GM19043 (cell line): ENCODE results near the gene RBCK1.

Source experiments
- ATAC-seq: cut with Tn5 transposase; IDR thresholded peaks from one replicate; pipeline ENCODE4 v1.9.1; 2021; ENCODE audit warnings: low read depth; ENCODE audit not compliant: unreplicated experiment

RBCK1 gene

DNA sequence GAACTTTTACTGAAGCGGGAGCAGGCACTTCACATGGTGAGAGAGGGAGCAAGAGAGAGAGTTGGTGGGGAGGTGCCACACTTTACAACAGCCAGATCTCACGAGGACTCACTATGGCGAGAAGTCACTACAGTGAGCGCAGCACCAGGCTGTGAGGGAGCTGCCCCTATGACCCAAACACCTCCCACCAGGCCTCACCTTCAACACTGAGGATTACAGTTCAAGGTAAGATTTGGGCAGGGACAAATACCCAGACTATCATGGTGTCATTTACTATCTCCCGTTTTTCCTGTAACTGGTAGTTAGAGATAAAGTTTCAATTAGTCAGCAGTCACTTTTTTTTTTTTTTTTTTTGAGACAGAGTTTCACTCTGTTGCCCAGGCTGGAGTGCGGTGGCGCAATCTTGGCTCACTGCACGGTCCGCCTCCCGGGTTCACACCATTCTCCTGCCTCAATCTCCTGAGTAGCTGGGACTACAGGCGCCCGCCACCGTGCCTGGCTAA is 7.8 kb downstream of the RBCK1 start:
- ATAC-seq, result no peak

DNA sequence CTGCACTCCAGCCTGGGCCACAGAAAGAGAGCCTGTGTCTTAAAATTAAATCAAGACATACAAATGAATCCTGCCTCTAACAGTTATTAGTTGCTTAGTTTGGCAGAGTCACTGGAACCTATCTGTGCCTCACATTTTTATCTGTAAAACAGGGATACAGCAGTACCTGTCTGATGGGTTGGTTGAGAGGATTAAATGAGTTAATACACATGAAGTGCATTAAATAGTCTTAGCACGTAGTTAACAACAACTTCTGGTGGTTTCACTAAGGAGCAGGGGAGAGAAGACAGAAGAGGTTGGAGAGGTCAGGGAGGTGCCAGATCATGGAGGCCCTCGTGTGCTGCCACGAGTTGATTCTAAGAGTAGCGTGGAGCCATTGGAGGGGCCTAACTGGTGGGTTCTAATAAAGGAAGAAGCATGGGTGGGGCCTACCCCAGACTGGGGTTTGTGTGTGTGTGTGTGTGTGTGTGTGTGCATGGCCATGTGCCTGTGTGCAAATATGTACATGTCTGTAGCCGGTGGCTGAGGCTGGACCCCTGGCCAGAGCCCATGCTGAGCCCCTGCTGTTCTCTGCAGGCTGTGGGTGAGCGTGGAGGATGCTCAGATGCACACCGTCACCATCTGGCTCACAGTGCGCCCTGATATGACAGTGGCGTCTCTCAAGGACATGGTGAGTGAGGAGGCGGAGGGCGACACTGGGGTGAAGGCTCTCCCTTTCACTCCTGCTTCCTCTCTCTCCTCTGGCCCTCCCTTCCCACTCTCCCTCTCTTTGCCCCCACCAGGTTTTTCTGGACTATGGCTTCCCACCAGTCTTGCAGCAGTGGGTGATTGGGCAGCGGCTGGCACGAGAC is 9.1 kb downstream of the RBCK1 start:
- no peak for ATAC-seq

DNA sequence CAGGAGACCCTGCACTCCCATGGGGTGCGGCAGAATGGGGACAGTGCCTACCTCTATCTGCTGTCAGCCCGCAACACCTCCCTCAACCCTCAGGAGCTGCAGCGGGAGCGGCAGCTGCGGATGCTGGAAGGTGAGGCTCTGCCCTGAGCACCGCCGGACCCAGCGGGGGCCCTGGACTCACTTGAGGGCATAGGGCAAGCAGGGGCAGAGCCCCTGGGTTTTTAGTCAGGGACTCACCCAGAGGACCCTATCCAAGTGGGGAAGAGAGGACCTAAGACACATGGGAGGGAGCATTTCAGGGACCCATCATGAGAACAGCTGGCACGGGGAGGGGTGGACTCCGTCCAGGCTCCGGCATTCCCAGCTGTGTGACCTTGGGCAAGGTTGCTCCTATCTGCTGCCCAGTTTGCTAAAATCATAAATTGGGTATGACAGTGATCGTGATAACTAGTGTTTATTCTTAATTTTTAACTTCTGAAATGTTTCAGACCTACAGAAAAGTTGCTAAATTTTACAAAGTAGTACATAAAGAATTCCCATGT is 9.8 kb downstream of the RBCK1 start:
- ATAC-seq, result no peak

DNA sequence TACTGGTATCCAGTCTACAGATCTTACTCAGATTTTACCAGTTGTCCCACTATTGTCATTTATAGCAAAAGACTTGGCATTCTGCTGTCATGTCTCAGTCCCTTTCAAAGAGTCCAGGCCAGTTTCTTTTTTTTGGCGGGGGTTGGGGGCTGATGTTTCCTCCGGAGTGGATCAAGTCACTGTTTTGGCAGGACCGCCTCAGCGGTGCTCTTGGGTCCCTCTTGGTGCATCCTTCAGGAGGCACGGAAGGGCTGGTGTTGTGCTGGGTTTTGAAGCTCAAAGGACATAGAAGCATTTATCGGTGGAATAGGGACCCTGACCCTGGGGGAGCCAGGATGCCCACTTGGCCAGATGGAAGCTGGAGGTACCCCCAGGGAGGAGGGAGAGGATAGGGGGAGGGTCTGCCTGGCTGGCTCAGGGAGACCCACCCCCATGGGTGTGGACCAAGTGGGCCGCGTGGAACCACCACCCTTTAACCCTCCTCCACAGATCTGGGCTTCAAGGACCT is 10.8 kb downstream of the RBCK1 start:
- no peak for ATAC-seq

DNA sequence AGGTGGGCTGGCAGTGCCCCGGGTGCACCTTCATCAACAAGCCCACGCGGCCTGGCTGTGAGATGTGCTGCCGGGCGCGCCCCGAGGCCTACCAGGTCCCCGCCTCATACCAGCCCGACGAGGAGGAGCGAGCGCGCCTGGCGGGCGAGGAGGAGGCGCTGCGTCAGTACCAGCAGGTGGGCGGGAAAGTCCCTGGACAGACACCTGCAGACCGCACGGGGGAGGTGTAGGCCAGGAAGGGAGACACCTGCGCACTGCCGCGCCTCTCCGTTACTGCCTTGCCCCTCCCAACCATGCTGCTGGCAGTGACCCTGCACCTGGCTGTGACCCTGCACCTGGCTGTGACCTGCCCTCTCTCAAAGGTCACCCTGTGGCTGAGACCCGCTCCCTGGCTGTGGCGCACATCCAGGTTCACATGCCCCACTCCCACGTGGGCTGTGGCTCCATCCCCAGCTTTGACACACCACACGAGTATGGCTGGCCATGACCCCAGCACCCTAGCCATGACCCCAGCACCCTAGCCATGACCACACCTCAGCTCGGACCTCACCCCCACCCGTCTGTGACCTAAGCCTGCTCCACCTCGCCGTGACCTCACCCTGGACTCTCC is 11.6 kb downstream of the RBCK1 start:
- no peak for ATAC-seq

DNA sequence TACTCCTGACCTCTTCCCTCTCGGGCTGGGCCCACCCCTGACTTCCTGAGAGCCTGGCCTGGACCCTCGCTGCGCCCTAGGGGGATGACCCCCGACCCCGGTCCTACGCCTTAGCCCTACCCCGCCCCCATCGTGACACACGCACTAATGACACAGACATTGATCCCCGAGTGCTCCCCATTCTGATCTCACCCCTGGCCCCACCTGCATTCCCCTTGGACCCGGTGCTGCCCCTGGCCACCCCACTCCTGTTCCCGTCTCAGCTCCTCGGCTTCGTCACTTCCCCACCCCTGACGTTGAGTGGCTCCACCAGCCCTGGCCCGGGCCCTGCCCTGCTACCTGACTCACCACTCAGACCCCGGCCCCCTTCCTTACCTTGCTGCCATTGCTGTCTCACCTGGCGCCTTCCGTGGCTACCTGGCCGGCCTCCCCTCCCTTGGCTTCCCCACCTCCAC is 12.1 kb downstream of the RBCK1 start:
- no peak for ATAC-seq

DNA sequence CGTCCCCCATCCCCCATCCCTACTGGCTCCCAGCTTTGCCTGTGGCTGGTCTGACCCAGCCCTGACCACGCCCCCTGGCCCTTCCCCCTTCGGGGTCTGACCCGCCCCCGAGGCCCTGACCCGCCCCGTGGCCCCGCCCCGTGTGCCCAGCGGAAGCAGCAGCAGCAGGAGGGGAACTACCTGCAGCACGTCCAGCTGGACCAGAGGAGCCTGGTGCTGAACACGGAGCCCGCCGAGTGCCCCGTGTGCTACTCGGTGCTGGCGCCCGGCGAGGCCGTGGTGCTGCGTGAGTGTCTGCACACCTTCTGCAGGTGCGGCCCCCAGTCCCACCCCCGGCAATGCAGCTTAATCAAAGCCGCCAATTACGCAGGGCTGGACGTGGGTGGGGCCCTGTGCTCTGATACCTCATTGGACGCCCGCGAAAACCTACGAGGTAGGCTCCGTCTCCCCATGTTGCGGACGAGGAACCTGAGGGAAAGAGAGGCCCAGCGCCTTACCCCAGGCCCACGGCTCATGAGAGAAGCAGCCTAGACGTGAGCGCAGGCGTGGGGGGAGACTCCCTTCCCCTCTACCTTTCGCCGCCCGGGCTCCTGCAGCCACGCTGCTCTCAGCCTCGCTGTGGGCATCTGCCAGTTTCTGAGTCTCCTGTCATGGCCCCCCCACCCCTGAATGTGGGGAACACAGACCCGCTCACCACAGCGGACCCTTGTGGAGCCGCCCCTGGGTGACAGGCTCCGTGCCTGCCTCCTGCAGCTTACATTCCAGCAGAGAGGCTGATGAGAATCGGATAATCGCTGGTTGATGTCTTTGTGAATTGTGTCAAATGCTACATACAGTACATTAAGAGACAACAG is 12.8 kb downstream of the RBCK1 start:
- ATAC-seq, result no peak

DNA sequence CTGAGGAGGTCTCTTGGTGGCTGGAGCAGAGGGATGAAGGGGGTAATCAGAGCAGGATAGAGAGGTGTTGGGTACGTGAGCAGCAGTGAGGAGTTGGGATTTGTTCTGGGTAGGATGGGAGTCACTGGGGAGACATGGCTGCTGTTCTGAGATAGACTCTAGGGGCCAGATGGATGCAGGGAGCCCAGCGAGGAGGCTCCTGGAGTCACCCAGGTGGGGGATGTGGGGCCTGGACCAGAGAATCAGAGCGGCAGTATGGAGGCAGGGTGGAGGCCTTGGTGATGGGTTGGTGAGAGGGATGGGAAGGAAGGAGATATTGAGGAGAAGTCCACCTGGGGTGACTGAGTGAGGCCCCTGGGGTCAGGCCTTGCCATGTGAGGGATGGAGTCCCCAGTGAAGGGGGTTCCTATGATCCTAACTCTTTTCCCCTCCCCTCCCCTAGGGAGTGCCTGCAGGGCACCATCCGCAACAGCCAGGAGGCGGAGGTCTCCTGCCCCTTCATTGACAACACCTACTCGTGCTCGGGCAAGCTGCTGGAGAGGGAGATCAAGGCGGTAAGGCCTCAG is 13.7 kb downstream of the RBCK1 start:
- ATAC-seq, result no peak

DNA sequence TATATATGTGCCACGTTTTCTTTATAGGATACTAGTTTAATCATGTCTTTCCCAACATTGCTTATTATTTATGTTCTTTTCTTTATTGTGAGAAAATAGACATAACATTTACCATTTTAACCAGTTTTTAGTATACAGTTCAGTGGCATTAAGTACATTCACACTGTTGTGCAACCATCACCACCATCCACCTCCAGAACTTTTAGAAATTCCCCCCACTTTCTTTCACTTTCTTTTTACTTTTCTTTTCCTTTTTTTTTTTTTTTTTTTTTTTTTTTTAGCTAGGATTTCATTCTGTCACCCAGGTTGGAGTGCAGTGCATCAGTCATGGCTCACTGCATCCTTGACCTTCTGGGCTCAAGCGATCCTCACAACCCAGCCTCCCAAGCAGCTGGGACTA is 18.5 kb downstream of the RBCK1 start:
- no peak for ATAC-seq

DNA sequence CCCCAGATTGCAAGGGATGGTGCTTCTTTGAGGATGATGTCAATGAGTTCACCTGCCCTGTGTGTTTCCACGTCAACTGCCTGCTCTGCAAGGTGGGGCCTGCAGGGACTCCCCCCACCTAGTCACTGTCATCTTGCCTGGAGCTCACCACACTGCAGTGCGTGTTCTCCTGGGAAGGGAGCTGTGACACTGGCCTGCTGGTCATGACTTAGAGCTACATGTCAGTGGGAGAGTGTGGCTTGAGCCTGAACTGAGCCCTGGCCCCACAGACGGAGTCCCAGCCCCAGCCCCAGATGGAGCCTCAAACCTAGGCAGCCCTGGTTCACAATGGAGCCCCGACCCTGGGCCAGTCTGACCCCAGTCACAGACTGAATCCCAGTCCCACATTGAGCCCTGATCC is 19.3 kb downstream of the RBCK1 start:
- no peak for ATAC-seq

DNA sequence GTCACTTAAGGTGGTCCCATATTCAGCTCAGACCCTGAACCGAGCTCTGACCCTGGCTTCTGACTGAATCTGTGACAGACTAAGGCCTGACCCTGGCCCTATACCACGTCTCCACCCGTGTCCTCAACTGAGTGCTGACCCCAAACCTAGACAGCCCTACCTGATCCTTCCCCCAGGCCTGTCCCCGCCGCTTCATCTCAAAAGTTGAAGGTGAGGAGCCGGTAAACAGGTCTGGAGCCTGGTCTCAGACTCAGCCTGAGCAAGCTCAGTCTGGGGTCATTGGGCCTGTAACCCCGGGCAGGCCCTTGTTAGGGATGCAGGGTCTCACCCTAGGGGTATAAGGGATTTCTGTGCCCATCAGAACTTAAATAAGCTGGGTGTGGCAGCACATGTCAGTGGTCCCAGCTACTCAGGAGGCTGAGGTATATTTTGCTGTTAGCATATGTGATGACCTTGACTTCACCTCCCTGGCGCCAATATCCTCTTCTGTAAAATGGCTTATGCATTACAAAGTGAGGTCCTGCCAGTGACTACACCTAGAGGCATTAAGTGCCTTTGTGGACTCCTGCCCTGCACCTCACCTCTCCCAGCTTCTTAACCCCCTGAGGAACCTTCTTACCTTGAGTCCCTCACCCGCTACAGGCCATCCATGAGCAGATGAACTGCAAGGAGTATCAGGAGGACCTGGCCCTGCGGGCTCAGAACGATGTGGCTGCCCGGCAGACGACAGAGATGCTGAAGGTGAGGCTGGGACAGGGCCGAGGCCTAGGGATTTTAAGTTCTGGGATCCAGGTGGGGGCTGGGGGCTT is 20.0 kb downstream of the RBCK1 start:
- ATAC-seq, result no peak

DNA sequence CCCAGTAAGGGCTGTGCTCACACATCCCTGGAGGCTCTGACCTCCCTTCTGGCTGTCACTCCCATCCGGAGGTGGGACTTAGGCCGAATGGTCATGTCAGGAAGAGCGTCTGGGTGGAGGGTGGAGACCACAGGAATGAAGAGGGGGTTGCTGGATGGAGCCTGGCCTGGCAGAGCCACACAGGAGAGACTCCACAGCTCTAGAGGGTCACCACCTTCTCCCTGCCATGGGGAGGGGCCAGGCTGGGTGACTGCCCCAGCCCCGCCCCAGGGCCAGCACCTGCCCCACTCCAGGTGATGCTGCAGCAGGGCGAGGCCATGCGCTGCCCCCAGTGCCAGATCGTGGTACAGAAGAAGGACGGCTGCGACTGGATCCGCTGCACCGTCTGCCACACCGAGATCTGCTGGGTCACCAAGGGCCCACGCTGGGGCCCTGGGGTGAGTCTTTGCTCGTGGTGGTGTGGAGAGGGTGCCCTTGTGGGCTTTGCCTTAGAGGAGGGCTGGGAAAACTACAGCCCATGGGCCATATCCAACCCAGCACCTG is 20.6 kb downstream of the RBCK1 start:
- no peak for ATAC-seq

DNA sequence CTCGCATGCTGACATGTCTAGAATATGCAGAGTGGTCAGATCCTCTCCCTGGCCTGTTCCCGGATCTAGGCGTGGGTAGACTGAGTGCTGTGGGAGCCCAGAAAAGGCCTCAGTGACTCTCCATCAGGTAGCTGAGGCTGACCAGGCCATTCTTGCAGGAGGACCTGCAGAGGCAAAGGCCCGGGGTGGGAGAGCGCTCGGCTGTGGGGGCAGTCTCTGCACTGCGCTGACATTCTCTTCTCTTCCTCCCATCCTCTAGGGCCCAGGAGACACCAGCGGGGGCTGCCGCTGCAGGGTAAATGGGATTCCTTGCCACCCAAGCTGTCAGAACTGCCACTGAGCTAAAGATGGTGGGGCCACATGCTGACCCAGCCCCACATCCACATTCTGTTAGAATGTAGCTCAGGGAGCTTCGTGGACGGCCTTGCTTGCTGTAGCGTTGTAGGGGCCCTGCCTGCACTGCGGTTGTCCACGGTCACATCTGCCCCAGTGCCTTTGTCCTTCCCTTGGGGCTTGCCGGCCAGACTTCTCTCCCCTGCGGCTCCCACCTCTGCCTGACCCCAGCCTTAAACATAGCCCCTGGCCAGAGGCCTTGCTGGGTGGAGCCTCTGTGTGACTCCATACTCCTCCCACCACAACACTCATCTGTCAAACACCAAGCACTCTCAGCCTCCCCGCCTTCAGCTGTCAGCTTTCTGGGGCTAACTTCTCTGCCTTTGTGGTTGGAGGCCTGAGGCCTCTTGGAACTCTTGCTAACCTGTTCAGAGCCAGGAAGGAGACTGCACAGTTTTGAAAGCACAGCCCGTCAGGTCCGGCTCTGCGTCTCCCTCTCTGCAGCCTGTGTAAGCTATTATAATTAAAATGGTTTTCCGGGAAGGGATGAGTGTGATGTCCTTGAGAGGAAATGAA is 22.2 kb downstream of the RBCK1 start:
- no peak for ATAC-seq

DNA sequence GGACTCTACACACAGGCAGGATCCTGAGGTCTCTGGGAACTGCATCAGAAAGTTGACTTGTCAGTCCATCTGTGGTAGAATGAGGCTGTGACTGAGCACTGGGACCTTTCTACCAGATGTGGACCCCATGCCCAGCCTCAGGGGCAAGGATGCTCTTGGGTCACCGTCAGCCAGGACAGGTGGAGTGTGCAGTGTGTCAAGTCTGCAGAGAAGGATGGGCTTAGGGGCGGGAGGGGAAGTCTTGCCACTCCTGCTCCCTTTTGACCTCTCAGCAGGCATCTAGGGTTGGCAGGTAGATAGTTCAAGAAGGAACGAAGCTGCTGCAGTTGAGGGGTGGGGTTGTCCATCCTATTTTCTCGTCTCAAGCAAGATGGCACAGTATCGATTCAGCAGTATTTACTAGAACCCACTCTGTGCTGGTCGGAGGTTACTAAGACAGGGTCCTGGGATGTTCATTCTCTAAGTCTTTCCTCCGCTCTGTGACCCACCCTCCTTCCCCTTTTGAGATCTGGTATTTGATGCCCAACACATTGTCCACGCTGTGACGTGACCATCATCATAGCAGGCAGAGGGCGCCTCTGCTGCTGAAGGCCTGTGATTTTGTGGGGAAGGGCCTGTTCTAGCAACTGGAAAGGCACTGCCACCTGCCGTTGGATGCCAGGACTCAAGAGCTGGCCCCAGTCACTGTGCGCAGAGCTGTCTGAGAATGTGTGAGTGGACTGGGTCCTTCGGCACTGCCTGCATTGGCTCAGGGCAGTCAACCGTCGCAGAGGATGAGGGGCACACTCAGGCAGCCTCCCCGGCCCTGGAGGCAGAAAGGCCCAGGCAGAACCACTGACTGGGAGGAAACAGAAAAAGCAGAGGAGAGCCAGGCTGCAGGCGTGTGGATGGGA is 23.2 kb downstream of the RBCK1 start:
- no peak for ATAC-seq

DNA sequence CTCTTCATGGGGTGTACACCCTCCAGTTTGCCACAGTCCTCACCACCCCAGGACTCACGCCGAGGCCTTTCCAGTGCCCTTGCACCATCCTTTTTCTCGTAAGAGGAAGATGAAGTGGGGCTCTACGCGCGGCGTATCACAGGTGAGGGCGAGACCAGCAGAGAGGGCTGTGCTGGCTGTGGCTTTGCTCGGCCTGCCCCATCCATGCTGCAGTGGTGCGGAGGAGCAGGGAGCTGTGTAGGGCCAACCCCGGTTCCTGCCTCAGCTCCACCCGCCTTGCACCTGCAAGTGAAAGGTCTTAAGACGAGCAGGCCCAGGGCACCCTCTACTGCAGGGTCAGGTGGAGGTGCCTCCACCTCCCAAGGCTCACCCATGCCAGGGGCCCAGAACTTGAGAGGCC is 24.1 kb downstream of the RBCK1 start:
- no peak for ATAC-seq

DNA sequence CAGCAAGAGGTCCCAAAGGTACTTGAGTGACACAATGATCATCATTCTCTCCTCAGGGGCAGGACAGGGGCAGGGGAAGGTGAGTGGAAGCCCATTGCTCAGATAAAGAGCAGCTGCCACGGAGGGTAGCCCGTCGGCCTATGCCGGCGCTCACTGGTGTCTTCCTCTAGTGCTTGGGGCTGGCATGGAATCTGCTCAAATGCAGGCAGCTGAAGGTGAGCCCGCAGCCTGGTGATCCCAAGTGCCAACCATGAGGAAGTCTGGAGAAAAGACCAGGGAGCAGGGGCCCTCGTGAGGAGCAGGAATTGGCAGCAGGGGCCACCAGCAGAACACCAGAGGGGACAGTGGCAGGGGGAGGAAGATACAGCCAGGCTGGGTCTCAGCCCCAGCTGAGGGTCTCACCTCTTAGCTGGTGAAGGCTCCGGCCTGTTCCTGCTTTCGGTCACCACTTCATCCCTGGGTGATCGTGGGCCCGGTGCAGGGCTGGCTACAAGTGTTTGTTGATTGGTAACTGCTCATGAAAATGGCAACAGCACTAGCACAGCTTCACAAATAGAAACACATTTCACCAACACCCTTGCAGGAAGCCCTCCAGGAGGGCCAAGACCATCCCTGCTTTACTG is 24.7 kb downstream of the RBCK1 start:
- ATAC-seq, result no peak
